Neural cell (in vitro differentiated cells): ENCODE data around the gene THRB.

Experiments used
- CTCF ChIP-seq: fragments of 450-650 bp; IDR thresholded peaks from 2 replicates; pipeline ENCODE4 v1.5.1; 2014; ENCODE audit warnings: antibody characterized with exemption, mild to moderate bottlenecking, moderate library complexity; ENCODE audit not compliant: poor library complexity, severe bottlenecking
- EZH2 ChIP-seq: fragments of 200-600, 300-800 bp; shearing (Covaris generic), sonication (generic); IDR thresholded peaks from 2 replicates; pipeline ENCODE4 v1.6.1; 2014; ENCODE audit warnings: antibody characterized with exemption, low read length, borderline replicate concordance, mild to moderate bottlenecking; ENCODE audit not compliant: insufficient read depth, poor library complexity, severe bottlenecking
- MXI1 ChIP-seq: fragments of 450-650 bp; conservative IDR thresholded peaks from 2 replicates; pipeline ENCODE4 v1.6.1; 2014; ENCODE audit warnings: antibody characterized with exemption, mild to moderate bottlenecking; ENCODE audit not compliant: poor library complexity, severe bottlenecking
- POLR2AphosphoS5 ChIP-seq: IDR thresholded peaks from 2 replicates; pipeline ENCODE4 v1.6.1; 2012

GRCh38 chr3:24483873-24484272, 10.8 kb downstream of the THRB start:
- no peak for TF ChIP-seq POLR2AphosphoS5
- TF ChIP-seq CTCF, result no peak
- no peak for TF ChIP-seq EZH2
- no peak for TF ChIP-seq MXI1
